ENCODE results near the gene KCNAB2. TPM values are rescaled to one million over a fixed set of nuclear protein-coding genes. Genes with fewer than 3 reads are reported as not detected.

Gene KCNAB2
- total and polyA plus RNA-seq, 2 donors (not counting 1 experiment from before 2014, with no cell fraction given) = 90.7 to 143 TPM

GRCh38 chr1:6110326-6110725, 64.6 kb downstream of the KCNAB2 start:
- Mint-ChIP-seq H3K4me3 (no peak overlapping the region), H3K9me3 (ENCODE audit: insufficient read depth) (no peaks in the 10 kb centered on the region), H3K4me1 (no peaks in the 10 kb centered on the region), H3K27me3 (peaks cover 12% of the 10 kb centered on the region), H3K27ac (no peak overlapping the region)
- no peak for TF ChIP-seq EZH2 (IDR thresholded peaks at IDR 0.05; ENCODE audit: borderline replicate concordance, insufficient read depth, low read depth, low read length, poor library complexity, severe bottlenecking)
- no peak for TF ChIP-seq CTCF (IDR thresholded peaks at IDR 0.05)
- Histone ChIP-seq H3K4me1 (ENCODE audit: control insufficient read depth in 2 of 2, insufficient read depth in 2 of 2, low read length in 2 of 2) (no peaks in the 10 kb centered on the region), H3K27me3 (replicated peaks in 1 of 4; ENCODE audit: control extremely low read depth in 1 of 4, control insufficient read depth in 3 of 4, insufficient read depth in 4 of 4, low read length in 3 of 4) (peaks cover 0 to 4% (median under 1%) of the 10 kb centered on the region in 4 experiments), H3K4me2 (replicated peaks; ENCODE audit: low read depth, low read length, poor library complexity, severe bottlenecking) (no peak overlapping the region), H3K36me3 (replicated peaks in 1 of 2; ENCODE audit: control extremely low read depth in 1 of 2, control insufficient read depth in 1 of 2, extremely low read depth in 1 of 2, insufficient read depth in 2 of 2, low read length in 1 of 2) (no peaks in the 10 kb centered on the region), H3K27ac (ENCODE audit: low read length in 2 of 2) (no peak overlapping the region), H3K4me3 (ENCODE audit: control extremely low read depth in 1 of 5, extremely low read depth in 1 of 5, insufficient read depth in 1 of 5, low read depth in 2 of 5, low read length in 4 of 5) (no peak overlapping the region), H3K79me2 (ENCODE audit: control insufficient read depth, insufficient read depth, low read length) (no peaks in the 10 kb centered on the region), H2AFZ (ENCODE audit: insufficient read depth, low read depth, low read length, poor library complexity, severe bottlenecking) (no peak overlapping the region), H3K9ac (ENCODE audit: low read length) (no peak overlapping the region), H4K20me1 (ENCODE audit: control insufficient read depth, insufficient read depth, low read length, poor library complexity, severe bottlenecking) (no peaks in the 10 kb centered on the region), H3K9me3 (ENCODE audit: control extremely low read depth in 1 of 3, control insufficient read depth in 2 of 3, insufficient read depth in 1 of 3, low read length in 2 of 3) (peaks cover 0 to 6% (median 0%) of the 10 kb centered on the region in 3 donors)
- ChIA-PET CTCF (no interaction called here), POLR2A (interaction anchor here (0.6 kb wide), 1 partner anchor 83 kb away, joined by 6 read pairs; no protein-coding TSS in a partner anchor)
- intact Hi-C loops (cut with micrococcal nuclease) = no loop called here
- no peak for DNase-seq
- WGBS (ENCODE audit: insufficient coverage) = 79% methylated on average over 15 of the region's 15 CpGs
- ATAC-seq (ENCODE audit: low read depth) = no peak

GRCh38 chr1:6111571-6111970, 65.9 kb downstream of the KCNAB2 start:
- H3K27ac Mint-ChIP-seq = no peak overlapping the region
- no peak for DNase-seq

More at GRCh38 chr1:6111571-6111970, 65.9 kb downstream of the KCNAB2 start:
- TF ChIP-seq EZH2 (IDR thresholded peaks at IDR 0.05; ENCODE audit: borderline replicate concordance, insufficient read depth, low read depth, low read length, poor library complexity, severe bottlenecking) (no peak), CTCF (IDR thresholded peaks at IDR 0.05) (no peak)
- Histone ChIP-seq H3K36me3 (replicated peaks in 1 of 2; ENCODE audit: control extremely low read depth in 1 of 2, control insufficient read depth in 1 of 2, extremely low read depth in 1 of 2, insufficient read depth in 2 of 2, low read length in 1 of 2) (no peaks in the 10 kb centered on the region), H3K9me3 (ENCODE audit: control extremely low read depth in 1 of 3, control insufficient read depth in 2 of 3, insufficient read depth in 1 of 3, low read length in 2 of 3) (peaks cover 0 to 10% (median 0%) of the 10 kb centered on the region in 3 donors), H2AFZ (ENCODE audit: insufficient read depth, low read depth, low read length, poor library complexity, severe bottlenecking) (no peak overlapping the region), H3K27me3 (replicated peaks in 1 of 4; ENCODE audit: control extremely low read depth in 1 of 4, control insufficient read depth in 3 of 4, insufficient read depth in 4 of 4, low read length in 3 of 4) (peaks cover 0 to 4% (median 0%) of the 10 kb centered on the region in 4 experiments), H3K4me1 (ENCODE audit: control insufficient read depth in 2 of 2, insufficient read depth in 2 of 2, low read length in 2 of 2) (no peaks in the 10 kb centered on the region), H3K4me2 (replicated peaks; ENCODE audit: low read depth, low read length, poor library complexity, severe bottlenecking) (no peak overlapping the region), H3K27ac (ENCODE audit: low read length in 2 of 2) (no peak overlapping the region), H4K20me1 (ENCODE audit: control insufficient read depth, insufficient read depth, low read length, poor library complexity, severe bottlenecking) (no peaks in the 10 kb centered on the region), H3K79me2 (ENCODE audit: control insufficient read depth, insufficient read depth, low read length) (no peaks in the 10 kb centered on the region), H3K9ac (ENCODE audit: low read length) (no peak overlapping the region), H3K4me3 (ENCODE audit: control extremely low read depth in 1 of 5, extremely low read depth in 1 of 5, insufficient read depth in 1 of 5, low read depth in 2 of 5, low read length in 4 of 5) (no peak overlapping the region)
- no peak for ATAC-seq (ENCODE audit: low read depth)
- H3K27me3 Mint-ChIP-seq = peaks cover 12% of the 10 kb centered on the region
- 95% methylated on average over 24 of the region's 24 CpGs for WGBS (ENCODE audit: insufficient coverage)
- ChIA-PET POLR2A (no interaction called here), CTCF (no interaction called here)
- intact Hi-C loops (cut with micrococcal nuclease) = no loop called here
- H3K9me3 Mint-ChIP-seq (ENCODE audit: insufficient read depth) = peaks cover 4% of the 10 kb centered on the region
- H3K4me1 Mint-ChIP-seq = no peaks in the 10 kb centered on the region
- no peak overlapping the region for H3K4me3 Mint-ChIP-seq
